Measurements from ENCODE around the gene PDE11A.

The PDE11A gene

DNA sequence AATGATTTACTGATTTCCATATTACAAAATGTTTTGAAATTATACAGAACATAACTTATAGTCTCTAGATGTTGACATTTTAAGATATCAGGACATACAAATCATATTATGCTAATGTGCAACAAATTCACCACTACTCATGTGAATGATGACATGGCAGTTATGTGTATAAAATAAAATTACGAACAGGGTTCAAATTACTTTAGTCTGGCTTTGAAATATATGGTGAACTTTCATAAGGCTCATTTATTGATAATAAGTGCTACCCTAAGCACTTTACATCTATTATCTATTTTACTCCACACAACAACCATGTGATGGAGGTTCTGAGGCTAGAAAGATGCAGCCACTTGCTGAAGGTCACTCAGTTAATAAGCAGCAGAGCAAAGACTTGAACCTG lies 62.8 kb downstream of the PDE11A start:
- H3K36me3 ChIP-seq (ENCODE audit: control insufficient read depth, insufficient read depth, low read length): no peaks in the 10 kb centered on the region
- WGBS, 2 experiments (ENCODE audit: insufficient coverage in 2 of 2): no CpG with 5 or more reads among the region's 1 CpG

DNA sequence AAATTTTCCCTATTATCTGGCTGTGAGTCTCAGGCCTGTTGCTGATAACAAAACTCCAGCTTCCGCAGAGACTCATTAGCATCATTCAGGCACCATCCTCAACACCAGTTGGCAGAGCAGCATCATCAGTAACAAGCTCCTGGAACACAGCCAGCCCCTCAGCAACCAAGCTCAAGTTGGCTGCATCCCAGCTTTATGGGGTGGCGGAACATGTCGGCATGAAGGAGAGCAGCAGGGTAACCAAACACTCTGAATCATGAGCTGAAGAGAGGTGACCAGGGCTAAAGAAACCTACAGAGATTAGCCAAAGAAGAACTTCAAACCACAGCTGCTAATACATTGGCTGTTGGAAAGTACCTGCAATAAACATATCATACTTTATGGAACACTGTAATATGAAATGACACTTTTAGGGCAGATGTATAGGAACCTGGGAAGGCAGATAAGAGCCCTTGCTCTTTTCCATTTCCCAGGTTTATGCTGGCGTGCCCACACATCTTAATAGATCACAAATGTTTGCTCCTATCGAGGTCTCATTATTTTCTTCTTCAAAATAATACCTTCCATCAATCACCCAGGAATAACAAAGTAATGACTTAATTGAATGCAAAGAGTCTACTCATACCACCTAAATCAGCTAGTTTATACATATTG lies 63.8 kb downstream of the PDE11A start:
- Histone ChIP-seq H3K4me1 (ENCODE audit: control insufficient read depth, insufficient read depth, low read length, poor library complexity, severe bottlenecking) (no peaks in the 10 kb centered on the region), H3K36me3 (ENCODE audit: control insufficient read depth, insufficient read depth, low read length) (no peaks in the 10 kb centered on the region), H3K27ac (ENCODE audit: low read depth, low read length, severe bottlenecking) (no peak overlapping the region), H3K9me3 (ENCODE audit: control insufficient read depth, low read length) (no peaks in the 10 kb centered on the region), H3K4me3 (ENCODE audit: extremely low read depth, insufficient read depth, low read length, poor library complexity, severe bottlenecking) (no peak overlapping the region)
- 97 to 100% methylated on average over 2 to 5 of the region's 5 CpGs for WGBS, 2 experiments (ENCODE audit: insufficient coverage in 2 of 2)

More for the DNA sequence above, 62.8 kb downstream of the PDE11A start:
- H3K4me1 ChIP-seq (ENCODE audit: control insufficient read depth, insufficient read depth, low read length, poor library complexity, severe bottlenecking): no peaks in the 10 kb centered on the region
- H3K9me3 ChIP-seq (ENCODE audit: control insufficient read depth, low read length): no peaks in the 10 kb centered on the region
- no peak overlapping the region for H3K27ac ChIP-seq (ENCODE audit: low read depth, low read length, severe bottlenecking)
- no peak overlapping the region for H3K4me3 ChIP-seq (ENCODE audit: extremely low read depth, insufficient read depth, low read length, poor library complexity, severe bottlenecking)

DNA sequence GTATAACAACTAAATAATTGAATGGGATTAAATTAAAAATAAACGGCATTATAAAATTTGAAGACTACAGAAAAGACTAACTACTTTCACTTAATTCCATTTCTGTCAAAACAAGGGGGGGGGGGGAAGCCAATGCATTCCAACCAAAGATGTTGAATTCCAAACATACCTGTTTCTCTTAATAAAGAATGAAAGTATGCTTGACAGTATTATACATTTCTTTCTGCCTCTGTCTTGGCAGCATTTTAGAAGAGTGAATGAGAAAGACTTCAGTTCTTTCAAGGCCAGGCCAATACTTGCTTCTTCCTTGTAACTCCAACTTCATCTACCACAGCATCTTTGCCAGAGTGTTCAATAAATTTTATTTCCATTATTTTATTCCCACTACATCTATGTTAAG lies 65.9 kb downstream of the PDE11A start:
- WGBS, 2 experiments (ENCODE audit: insufficient coverage in 2 of 2): no CpG with 5 or more reads among the region's 1 CpG
- Histone ChIP-seq H3K4me3 (ENCODE audit: extremely low read depth, insufficient read depth, low read length, poor library complexity, severe bottlenecking) (no peak overlapping the region), H3K27ac (ENCODE audit: low read depth, low read length, severe bottlenecking) (no peak overlapping the region), H3K4me1 (ENCODE audit: control insufficient read depth, insufficient read depth, low read length, poor library complexity, severe bottlenecking) (no peaks in the 10 kb centered on the region), H3K36me3 (ENCODE audit: control insufficient read depth, insufficient read depth, low read length) (no peaks in the 10 kb centered on the region), H3K9me3 (ENCODE audit: control insufficient read depth, low read length) (no peaks in the 10 kb centered on the region)

- no peaks in the 10 kb centered on the region for H3K36me3 ChIP-seq (ENCODE audit: control insufficient read depth, insufficient read depth, low read length)
- no peaks in the 10 kb centered on the region for H3K4me1 ChIP-seq (ENCODE audit: control insufficient read depth, insufficient read depth, low read length, poor library complexity, severe bottlenecking)
- no peak overlapping the region for H3K4me3 ChIP-seq (ENCODE audit: extremely low read depth, insufficient read depth, low read length, poor library complexity, severe bottlenecking)
- H3K9me3 ChIP-seq (ENCODE audit: control insufficient read depth, low read length): no peaks in the 10 kb centered on the region
- no peak overlapping the region for H3K27ac ChIP-seq (ENCODE audit: low read depth, low read length, severe bottlenecking)
These were observed 66.8 kb downstream of the PDE11A start for GRCh38 chr2:178005756-178006155.

DNA sequence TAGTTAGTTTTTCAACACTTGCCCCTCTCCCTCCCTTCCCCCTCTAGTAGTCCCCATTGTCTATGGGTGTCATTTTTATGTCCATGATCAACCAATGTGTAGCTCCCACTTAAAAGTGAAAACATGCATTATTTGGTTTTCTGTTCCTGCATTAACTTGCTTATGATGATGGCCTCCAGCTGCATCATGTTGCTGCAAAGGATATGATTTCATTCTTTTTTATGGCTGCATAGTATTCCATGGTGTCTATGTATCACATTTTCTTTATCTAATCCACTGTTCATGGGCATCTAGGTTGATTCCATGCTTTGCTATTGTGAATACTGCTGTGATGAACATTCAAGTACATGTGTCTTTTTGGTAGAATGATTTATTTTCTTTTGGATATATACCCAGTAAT lies 70.5 kb downstream of the PDE11A start:
- no peaks in the 10 kb centered on the region for H3K36me3 ChIP-seq (ENCODE audit: control insufficient read depth, insufficient read depth, low read length)
- peaks cover 10% of the 10 kb centered on the region for H3K4me1 ChIP-seq (ENCODE audit: control insufficient read depth, insufficient read depth, low read length, poor library complexity, severe bottlenecking)
- no peak overlapping the region for H3K27ac ChIP-seq (ENCODE audit: low read depth, low read length, severe bottlenecking)
- no peak overlapping the region for H3K4me3 ChIP-seq (ENCODE audit: extremely low read depth, insufficient read depth, low read length, poor library complexity, severe bottlenecking)
- no peaks in the 10 kb centered on the region for H3K9me3 ChIP-seq (ENCODE audit: control insufficient read depth, low read length)

- WGBS, 2 experiments (ENCODE audit: insufficient coverage in 2 of 2): 82 to 95% methylated on average over 2 to 4 of the region's 4 CpGs
These were observed 73.6 kb downstream of the PDE11A start for GRCh38 chr2:177998996-177999395.

DNA sequence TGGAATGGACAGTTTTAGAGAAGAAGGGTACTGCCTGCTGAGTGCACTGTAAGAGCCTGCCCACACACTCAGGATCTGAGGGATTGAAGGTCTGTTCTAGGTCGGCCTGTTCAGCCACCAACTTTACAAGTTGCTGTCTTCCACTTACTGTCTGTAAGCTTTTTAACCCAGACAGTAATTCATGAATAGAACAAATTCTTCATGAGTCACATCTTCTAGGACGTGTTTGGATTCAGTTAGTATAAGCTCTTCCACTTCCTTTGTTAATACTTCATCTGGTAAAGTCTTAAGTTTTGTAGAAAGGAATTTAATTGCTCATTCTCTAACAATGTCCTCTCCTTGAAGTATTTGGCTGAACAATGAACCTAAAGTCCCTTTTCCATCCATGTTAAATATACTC lies 74.6 kb downstream of the PDE11A start:
- no peak overlapping the region for H3K4me3 ChIP-seq (ENCODE audit: extremely low read depth, insufficient read depth, low read length, poor library complexity, severe bottlenecking)
- peaks cover 14% of the 10 kb centered on the region for H3K4me1 ChIP-seq (ENCODE audit: control insufficient read depth, insufficient read depth, low read length, poor library complexity, severe bottlenecking)
- H3K9me3 ChIP-seq (ENCODE audit: control insufficient read depth, low read length): no peaks in the 10 kb centered on the region
- 100% methylated on average over 1 of the region's 2 CpGs; no CpG with 5 or more reads in 1 of the 2 experiments for WGBS, 2 experiments (ENCODE audit: insufficient coverage in 2 of 2)
- H3K27ac ChIP-seq (ENCODE audit: low read depth, low read length, severe bottlenecking): no peak overlapping the region
- H3K36me3 ChIP-seq (ENCODE audit: control insufficient read depth, insufficient read depth, low read length): no peaks in the 10 kb centered on the region

More at GRCh38 chr2:177998996-177999395, 73.6 kb downstream of the PDE11A start:
- Histone ChIP-seq H3K27ac (ENCODE audit: low read depth, low read length, severe bottlenecking) (no peak overlapping the region), H3K4me3 (ENCODE audit: extremely low read depth, insufficient read depth, low read length, poor library complexity, severe bottlenecking) (no peak overlapping the region), H3K4me1 (ENCODE audit: control insufficient read depth, insufficient read depth, low read length, poor library complexity, severe bottlenecking) (peaks cover 10% of the 10 kb centered on the region), H3K9me3 (ENCODE audit: control insufficient read depth, low read length) (no peaks in the 10 kb centered on the region), H3K36me3 (ENCODE audit: control insufficient read depth, insufficient read depth, low read length) (no peaks in the 10 kb centered on the region)

DNA sequence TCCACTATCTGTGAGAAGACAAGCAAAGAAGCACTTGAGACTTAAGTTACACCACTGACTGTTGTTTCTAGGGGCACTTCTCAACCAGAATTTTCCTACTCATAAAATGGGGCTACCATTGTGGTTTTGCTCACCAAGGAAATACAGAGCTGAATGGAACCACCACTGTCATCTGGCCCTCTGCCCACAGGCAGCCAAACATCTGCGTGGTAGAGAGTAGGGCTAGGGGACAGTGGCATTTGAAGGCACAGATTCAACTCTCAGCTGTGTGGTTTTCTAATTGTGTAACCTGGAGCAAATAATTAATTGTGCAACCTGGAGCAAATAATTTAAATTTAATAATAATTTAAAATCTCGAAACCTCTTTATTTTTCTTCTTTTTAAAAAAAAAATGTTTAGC lies 79.6 kb downstream of the PDE11A start:
- Histone ChIP-seq H3K4me3 (ENCODE audit: extremely low read depth, insufficient read depth, low read length, poor library complexity, severe bottlenecking) (no peak overlapping the region), H3K4me1 (ENCODE audit: control insufficient read depth, insufficient read depth, low read length, poor library complexity, severe bottlenecking) (peaks cover 15% of the 10 kb centered on the region), H3K36me3 (ENCODE audit: control insufficient read depth, insufficient read depth, low read length) (no peaks in the 10 kb centered on the region), H3K27ac (ENCODE audit: low read depth, low read length, severe bottlenecking) (no peak overlapping the region), H3K9me3 (ENCODE audit: control insufficient read depth, low read length) (no peaks in the 10 kb centered on the region)
- WGBS, 2 experiments (ENCODE audit: insufficient coverage in 2 of 2): no CpG with 5 or more reads among the region's 2 CpGs

DNA sequence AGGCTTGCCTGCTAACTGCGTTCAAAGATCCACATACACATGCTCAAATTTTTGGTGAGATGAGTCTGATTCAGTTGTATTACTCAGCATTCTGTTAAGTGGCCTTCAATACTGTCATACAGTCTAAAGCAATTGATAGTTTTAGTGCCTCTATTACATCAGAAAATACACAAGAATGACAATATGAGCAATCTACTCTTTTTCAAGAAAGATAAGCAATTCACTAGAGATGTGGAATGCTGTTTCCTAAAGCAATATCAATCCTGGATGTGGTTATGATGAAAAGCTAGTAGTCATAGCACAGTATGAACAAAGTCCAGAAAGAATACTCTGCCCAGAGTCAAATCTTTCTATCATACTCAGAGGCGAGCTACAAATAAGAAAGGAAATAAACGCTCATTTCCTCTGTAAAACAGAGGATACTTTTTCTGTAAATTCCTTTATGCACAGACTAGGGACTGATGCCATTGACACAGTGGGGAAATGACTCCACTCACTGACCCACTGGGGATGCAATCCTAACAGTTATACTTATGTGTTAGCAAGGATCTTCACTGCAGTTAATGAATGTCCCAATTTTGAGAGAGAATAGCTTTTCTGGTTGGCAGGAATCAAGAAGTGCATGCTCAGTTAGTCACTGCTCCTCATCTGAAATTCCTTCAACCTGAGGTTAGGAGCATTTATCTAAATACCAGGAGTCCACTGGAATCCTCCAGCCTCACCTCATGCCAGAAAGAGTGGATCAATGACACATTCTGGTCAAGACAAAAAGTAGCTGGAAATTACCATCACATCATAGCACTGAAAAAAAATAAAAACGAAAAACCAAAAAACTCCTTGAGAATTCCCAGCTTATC lies 83.3 kb downstream of the PDE11A start:
- no peak overlapping the region for H3K27ac ChIP-seq (ENCODE audit: low read depth, low read length, severe bottlenecking)
- peaks cover 11% of the 10 kb centered on the region for H3K4me1 ChIP-seq (ENCODE audit: control insufficient read depth, insufficient read depth, low read length, poor library complexity, severe bottlenecking)
- no peaks in the 10 kb centered on the region for H3K36me3 ChIP-seq (ENCODE audit: control insufficient read depth, insufficient read depth, low read length)
- WGBS, 2 experiments (ENCODE audit: insufficient coverage in 2 of 2): 92 to 100% methylated on average over 1 to 2 of the region's 4 CpGs
- no peak overlapping the region for H3K4me3 ChIP-seq (ENCODE audit: extremely low read depth, insufficient read depth, low read length, poor library complexity, severe bottlenecking)
- H3K9me3 ChIP-seq (ENCODE audit: control insufficient read depth, low read length): no peaks in the 10 kb centered on the region

DNA sequence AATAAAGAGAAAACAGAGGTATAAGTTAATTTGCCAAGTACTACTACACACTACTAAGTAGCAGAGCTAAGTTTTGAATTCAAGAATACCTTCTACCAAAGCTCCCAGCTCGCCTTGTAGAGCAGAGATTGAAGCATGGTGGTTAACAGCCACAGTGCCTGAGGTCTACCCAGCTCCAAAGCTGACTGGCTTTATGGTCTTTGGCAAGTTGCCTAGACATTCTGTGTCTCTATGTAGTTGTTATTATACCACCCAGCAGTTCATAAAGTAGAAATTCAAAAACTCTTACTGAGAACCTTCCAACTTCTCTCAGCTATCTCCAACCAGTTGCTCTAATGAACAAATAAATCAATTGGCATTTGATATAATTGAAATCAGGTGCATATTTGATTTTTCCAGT lies 87.8 kb downstream of the PDE11A start:
- no peaks in the 10 kb centered on the region for H3K36me3 ChIP-seq (ENCODE audit: control insufficient read depth, insufficient read depth, low read length)
- H3K4me1 ChIP-seq (ENCODE audit: control insufficient read depth, insufficient read depth, low read length, poor library complexity, severe bottlenecking): peaks cover 7% of the 10 kb centered on the region
- no CpG with 5 or more reads among the region's 1 CpG for WGBS, 2 experiments (ENCODE audit: insufficient coverage in 2 of 2)
- no peaks in the 10 kb centered on the region for H3K9me3 ChIP-seq (ENCODE audit: control insufficient read depth, low read length)
- H3K27ac ChIP-seq (ENCODE audit: low read depth, low read length, severe bottlenecking): no peak overlapping the region
- no peak overlapping the region for H3K4me3 ChIP-seq (ENCODE audit: extremely low read depth, insufficient read depth, low read length, poor library complexity, severe bottlenecking)

GRCh38 chr2:177983183-177983788 lies 89.3 kb downstream of the PDE11A start:
- WGBS, 2 experiments (ENCODE audit: insufficient coverage in 2 of 2): no CpG with 5 or more reads among the region's 2 CpGs
- no peaks in the 10 kb centered on the region for H3K36me3 ChIP-seq (ENCODE audit: control insufficient read depth, insufficient read depth, low read length)
- no peak overlapping the region for H3K4me3 ChIP-seq (ENCODE audit: extremely low read depth, insufficient read depth, low read length, poor library complexity, severe bottlenecking)
- H3K27ac ChIP-seq (ENCODE audit: low read depth, low read length, severe bottlenecking): no peak overlapping the region
- H3K4me1 ChIP-seq (ENCODE audit: control insufficient read depth, insufficient read depth, low read length, poor library complexity, severe bottlenecking): no peaks in the 10 kb centered on the region
- H3K9me3 ChIP-seq (ENCODE audit: control insufficient read depth, low read length): no peaks in the 10 kb centered on the region

All from mesodermal cell (in vitro differentiated cells).